GM18517 (cell line): ENCODE measurements around the gene DNAJC16.
A peak's percentile ranks its signal among the peaks of the same experiment; 100 is the strongest.
"Not testable (repeated sequence)": the region's sequence is repeated elsewhere in the genome, so short reads cannot be mapped to it uniquely, and the experiment has no call there.

Source experiments
- ATAC-seq: cut with Tn5 transposase; IDR thresholded peaks from one replicate; pipeline ENCODE4 v1.9.1; 2021; ENCODE audit warnings: mild to moderate bottlenecking, moderate library complexity; ENCODE audit not compliant: unreplicated experiment

Gene DNAJC16

DNA sequence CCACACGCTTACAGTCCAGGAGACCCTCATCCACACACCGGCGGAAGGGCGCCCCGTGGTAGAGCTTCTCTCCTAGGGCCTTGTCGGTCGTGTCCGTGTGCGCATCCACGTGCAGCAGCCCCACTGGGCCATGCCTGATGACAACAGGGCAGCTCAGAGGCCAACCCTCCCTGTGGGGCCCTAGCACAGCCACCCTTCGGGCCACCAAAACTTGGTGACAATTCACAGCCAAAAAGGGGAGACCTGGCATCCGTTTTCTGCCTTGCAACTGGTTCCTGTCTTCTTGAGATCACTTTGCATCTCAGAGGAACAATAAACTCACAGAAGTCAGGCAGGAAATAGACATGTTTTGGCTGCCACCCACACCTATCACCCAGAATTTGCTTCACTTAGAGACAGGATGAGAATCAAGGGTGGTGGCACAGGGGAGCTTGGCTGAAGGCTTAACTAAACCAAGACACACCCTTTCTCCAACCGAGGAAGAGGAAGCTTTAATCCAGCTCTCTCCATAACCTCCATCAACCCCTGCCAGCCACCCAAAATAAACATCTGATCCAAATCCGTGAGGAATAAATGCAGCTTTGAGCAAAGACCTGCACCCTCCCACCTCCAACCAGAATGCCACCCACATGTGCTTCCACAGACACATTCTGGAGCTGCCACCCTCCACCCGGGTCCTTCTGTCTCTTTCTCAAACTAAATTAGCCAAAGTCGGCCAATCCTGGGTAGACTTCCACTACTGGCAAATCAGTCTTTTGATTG lies 52.5 kb downstream of the DNAJC16 start:
- no peak for ATAC-seq

DNA sequence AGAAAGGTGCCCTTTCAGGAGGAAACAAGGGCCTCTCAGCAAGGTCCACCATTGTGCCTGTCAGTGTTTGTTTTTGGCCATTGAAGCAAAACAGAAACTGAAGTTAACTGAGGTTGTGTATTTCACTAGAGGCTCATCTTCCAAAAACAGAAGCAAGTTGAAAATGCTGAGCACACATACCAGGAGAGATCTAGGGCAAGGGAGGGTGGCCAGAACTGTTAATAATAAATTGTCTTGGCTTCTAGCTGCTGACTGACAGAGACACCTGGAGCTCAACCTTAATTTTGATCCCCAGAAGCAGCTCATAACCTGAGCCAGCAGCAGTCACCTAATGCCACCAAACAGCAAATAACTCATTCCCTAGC lies 53.0 kb downstream of the DNAJC16 start:
- ATAC-seq: no peak

DNA sequence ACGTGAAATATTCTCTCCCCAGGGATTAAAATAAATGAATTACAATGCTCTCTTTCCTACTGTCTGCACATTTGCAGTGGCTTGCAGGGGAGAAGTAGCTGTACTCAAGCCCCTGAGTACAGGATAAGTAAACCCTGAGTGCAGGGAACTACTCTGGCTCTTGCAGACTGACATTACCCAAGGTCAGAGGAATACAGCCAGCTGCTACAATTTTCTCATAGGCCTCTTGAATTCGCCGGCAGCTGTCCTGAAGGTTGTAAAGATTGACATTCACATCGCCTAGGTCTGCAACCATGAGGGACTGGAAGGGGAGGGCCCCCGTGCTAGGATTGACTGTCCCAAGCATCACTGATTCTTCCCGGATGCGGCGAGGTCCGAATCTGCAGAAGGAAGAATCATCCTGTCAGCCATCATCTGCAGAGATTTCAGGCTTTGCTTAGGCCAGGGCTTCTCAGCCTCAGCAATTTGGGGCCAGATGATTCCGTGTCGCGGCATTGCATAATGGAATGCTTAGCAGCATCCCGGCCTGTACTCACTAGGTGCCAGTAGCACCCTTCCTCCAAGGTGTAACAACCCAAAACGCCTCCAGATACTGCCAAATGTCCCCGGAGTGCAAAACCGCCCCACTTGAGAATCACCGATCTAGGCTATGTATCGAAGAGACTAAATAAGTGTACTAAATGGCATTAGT lies 56.5 kb downstream of the DNAJC16 start:
- ATAC-seq: no peak

DNA sequence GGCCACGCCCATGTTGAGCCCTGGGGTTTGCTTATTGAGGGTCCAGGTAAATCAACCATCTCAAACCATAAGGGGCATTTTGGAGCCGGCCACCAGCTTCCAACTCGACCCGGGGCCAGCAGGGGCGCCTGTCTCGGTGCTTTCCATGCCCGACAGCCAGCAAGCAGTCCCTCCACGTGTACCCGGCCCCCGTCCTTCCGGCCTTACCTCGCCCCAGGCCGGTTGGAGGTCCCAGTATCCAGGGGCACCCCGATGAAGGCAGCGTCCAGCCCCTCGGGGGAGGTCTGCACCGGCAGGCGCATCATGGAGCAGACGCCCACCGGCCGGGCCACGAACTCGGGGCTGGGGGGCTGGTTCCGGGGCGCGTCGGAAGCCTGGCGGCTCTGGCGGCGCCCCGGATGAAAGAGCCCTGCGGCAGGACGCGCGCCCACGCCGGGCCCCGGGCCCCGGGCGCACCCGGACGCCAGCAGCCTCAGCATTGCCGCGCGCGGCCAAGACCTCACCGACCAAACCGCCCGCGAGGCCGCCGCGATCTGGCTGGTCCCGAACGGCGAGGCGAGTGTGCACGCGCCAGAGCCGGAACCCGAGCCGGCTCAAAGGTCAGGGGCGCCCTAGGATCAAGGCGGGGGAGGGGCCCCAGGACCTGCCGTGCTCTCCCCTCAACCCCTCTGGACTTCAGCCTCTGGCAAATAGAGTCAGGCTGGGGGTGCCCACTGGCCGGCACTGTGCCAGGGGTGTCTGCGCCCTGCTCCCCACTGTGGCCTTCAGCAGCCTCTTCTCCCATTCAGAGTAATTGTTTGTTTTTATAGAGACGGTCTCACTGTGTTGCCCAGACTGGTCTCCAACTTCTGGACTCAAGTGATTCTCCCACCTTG lies 58.1 kb downstream of the DNAJC16 start, which contains the start of gene AGMAT:
TSS of gene AGMAT (minus strand) at position 563 of the 875 bp plus-strand sequence. CDS start at position 479, 84 bp downstream.
- ATAC-seq: no peak

DNA sequence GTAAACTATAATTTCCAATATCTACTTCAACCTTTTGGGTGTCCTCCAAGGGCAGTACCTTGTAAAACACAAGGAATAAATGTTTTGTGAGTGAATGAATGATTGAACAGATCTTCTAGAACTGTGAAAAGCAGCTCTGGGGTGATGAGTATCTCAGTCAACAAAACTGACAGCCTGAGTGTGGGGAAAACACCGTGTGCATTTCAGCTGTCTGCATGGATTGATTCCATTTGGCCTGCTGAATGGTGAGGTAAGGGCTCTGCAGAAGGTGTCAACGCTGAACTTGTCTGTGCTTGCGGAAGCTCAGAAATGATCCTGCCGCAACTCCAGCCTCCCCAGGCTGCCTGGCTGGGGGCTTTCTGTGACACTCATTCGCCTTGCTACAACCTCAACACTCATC lies 65.6 kb downstream of the DNAJC16 start:
- no peak for ATAC-seq

DNA sequence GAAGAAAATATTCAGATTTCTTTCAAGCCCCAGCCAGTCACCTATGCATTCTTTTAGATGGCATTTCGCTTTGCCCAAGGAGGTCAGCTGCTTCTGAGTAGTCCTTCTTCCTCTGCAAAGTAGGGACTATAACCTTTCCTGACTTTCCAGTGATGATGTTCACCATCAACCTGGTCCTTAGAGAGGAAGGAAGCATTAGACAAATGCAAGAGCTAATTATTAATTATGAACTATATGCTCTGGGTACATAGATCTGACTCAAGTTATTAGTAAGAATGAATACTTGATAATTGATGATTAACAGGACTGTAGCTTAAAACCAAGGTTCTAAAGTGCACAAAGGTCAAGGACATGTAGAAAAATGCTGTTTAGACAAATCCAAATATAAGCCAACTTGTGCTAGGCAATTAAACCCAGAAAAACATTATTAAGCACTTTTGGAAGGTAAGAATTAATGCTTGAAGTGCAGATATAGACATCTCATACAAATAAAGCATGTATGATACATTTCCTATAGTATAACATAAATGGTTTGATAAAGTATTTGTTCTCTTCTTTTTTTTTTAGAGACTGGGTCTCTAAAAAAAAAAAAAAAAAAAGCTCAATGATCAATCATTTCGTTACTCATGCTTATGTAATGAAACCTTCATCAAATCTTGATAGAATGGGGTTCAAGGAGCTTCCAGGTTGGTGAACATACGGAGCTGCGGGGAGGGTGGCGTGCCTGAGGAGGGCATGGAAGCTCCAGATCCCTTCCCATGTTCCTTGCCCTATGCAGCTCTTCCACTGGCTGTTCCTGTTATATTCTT lies 69.4 kb downstream of the DNAJC16 start:
- ATAC-seq: no peak

DNA sequence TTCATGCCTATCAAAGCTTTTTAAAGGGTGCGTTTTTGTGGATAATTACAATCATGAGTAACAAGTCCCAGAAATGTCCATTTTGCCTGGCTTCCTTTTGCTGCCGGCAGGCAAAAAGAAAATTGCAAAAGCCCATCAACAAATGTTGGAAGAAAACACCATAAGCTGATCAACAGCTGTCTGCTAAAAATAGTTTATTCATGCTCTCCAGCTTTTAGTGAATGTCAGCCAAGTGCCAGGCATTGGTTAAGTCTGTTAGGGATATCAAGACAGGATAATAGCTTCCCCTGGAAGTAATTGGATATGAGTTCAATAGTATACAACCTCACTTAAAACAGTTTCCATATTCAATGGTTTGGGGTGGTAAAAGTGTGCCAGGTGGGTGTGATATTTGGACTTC lies 71.8 kb downstream of the DNAJC16 start:
- ATAC-seq: no peak

DNA sequence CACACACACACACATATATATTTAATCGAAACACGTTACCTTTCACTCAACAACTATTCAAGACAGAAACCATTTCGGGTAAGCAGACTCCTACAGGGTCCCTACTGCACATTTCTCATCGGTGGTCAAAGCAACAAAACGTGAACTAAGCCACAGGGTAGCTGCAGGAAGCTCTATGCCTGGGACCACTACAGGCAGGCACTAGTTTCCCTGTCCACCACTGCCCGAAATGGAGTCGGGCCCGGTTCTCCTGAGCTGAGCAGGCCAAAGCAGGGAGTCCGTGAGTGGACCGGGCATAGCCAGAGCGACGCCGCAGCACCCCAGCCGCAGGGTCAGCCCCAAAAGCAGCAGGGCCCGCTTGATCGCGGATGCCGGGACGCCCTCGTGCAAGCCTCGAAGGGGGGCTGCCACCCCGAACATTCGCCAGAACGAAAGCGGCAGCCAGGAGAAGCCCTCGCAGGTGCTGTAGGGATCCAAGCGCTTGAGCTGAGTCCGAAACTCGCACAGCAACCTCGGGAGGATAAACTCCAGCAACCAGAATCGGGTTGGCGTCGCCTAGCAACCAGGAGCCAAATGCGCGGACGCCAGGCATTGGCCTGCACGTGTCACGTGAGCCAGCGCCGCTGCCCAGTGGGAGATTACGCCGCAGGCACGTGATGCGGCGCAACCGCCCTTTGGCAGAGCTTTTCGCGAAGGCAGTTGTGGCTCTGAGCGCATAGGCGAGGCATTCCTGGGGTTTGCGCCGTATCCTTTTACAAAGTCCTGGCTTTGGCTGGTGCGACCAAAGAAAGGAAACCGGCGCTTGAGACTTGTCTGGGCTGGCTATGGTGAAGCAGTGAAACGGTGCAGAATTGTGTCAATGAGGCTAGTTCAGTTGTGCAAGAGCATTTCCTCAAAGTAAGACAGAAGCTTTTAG lies 76.7 kb downstream of the DNAJC16 start:
- peak; percentile 84 for ATAC-seq

DNA sequence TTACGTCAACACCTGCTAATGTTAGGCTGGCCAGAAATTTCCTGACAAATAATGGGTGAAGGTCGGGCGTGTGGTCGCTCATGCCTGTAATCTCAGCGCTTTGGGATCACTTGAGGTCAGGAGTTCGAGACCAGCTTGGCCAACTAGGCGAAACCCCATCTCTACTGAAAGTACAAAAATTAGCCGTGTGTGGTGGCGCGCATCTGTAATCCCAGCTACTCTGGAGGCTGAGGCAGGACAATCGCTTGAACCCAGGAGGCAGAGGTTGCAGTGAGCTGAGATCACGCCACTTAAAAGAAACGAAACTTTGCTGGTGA lies 77.3 kb downstream of the DNAJC16 start:
- ATAC-seq: not testable (repeated sequence)

DNA sequence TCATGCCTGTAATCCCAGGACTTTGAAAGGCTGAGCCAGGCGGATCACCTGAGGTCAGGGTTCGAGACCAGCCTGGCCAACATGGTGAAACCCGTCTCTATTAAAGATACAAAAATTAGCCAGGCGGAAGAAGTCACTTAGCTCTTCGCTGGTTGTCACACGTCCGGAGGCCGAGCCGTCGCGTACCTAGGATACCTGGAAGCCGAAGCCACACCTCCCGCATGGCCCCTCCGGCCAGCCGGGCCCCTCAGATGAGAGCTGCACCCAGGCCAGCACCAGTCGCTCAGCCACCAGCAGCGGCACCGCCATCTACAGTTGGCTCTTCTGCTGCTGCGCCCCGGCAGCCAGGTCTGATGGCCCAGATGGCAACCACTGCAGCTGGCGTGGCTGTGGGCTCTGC lies 77.8 kb downstream of the DNAJC16 start:
- not testable (repeated sequence) for ATAC-seq

DNA sequence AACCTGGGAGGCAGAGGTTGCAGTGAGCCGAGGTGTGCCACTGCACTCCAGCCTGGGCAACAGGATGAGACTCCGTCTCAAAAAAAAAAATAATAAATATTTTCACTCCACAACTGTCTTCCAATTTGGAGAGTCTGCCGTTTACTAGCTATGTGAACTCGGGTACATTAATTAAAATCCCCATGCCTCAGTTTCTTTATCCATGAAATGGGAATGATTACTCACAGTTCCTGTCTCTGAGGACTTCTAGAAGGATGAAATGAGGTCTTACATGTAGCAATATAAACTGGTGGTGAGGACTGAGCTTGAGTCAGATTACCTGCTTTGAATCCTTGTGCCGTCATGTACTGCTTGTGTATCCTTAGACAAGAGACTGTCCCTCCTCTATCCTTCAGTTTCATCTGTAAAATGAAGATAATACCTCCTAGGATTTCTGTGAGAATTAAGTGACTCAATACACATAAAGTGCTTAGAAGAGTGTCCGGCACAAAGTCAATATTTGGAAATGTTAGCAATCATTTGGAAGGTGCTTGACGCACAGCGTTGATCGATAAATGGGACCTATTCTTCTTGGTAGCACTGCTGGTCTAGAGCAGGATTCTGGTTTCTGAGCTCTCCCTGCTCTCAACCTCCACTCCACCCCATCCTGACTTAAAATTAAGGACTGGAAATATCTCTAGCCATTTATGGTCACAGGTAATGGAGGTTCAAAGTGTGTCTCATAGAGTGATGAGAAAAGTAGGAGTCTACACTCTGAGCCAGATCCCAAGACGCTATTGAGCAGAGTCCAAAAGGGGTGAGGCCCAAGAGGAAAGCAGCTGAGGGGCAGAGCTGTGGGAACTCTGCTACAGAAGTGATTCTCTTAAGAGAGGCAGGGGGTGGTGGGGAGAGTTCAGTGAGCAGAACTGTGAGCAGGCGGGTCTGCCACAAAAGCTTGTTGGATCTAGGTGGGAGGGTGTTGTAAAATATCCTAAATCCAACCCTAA lies 79.0 kb downstream of the DNAJC16 start:
- no peak for ATAC-seq

DNA sequence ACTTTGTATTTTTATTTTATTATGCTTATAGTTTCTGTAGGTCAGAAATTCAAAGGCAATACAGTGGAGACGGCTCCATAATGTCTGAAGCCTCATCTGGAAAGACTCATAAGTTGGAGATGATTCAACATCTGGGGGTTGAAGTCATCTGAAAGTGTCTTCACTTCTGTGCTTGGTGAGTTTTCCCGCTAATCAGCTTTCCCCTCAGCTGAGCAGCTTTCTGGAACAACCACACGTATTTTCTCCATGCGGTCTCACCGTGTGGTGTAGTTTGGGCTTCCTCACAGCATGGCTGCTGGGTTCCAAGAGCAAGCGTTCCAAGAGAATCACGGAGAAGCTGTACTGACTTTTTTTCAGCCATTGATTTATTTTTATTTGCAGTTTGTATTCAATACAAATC lies 83.0 kb downstream of the DNAJC16 start:
- ATAC-seq: no peak

DNA sequence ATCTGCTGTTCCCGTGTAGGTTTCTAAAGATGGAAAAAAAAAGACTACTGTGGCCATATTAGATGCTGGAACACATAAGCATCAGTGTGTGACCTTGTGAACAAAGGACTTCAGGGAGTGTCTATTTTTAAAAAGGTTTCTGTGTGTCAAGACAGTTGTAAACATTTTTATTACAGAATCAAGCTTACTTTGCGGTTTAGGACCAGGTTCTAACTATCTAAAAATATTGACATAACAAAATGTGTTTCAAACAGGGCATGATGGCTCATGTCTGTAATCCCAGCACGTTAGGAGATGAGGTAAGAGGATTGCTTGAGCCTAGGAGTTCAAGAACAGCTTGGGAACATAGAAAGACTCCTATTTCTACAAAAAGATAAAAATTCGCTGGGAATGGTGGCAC lies 83.5 kb downstream of the DNAJC16 start:
- ATAC-seq: no peak

DNA sequence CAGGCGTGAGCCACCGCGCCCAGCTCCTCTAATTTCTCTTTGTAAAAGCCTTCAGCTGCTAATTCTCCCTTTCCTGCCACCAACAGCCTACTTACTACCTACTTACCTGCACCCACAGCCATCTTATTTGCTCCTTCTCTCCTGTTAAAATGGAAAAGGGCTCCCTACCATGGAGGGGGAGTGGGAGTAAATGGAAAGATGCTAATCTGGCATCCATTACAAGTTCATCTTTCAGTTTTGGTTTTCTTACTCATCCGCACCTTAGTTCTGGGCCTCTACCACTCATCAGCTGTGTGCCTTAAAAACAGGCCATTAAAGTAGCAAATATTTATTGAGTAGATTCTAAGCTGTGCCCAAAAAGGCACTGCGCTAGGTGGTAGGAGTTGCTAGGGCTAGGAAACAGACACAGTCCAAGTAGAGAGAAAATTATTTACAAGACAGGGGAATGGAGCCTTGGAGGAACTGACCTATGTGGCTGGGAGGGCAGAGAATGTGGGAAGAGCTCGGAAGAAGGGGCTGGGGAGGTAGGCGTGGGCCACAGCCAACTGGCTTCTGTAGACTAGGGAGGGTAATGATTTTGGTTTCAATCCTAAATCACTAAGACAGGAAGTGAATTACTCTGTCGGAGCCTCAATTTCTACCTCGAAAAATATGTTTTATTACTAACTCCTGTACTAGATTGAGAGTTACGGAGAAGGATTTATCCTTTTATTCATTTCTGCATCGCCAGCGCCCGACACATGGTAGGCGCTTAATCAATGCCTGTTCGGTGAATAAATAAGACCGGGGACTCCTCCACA lies 89.9 kb downstream of the DNAJC16 start:
- ATAC-seq: peak; percentile 9

DNA sequence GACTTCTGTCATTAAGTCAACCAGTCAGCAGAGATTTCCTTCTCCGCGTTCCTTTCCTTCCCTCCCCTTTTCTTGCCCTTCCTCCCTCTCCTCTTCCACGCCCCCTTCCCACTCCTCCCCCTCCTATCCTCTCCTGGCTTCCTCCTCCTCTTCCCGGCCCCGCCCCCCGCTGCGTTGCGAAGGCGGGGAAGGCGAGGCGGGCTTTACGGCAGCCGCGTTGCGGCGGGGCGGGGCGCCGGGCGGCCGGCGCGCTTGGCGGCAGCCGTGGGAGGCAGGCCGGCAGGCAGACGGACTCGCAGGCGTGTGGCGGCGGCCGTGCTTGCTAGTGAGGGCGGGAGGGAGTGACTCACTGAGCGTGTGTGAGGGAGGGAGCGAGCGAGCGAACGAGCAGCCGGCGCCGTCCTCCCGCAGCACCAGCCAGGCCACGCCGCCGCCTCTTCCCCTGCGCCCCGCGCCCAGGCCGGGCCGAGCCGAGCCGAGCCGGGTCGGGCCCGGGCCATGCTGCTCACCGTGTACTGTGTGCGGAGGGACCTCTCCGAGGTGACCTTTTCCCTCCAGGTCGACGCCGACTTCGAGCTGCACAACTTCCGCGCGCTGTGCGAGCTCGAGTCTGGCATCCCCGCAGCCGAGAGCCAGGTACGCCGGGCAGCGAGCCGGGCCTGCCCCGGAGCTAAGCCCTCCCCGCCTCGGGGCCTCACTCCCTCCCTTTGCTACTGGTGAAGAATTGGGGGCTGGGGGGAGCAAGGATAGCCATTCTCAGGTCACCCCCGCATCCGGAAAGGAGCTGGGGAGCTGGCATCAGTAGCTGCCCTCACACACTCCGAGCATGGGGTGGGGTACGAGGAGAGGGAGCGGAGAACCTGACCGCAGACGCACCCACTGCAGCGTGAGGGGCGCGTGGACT lies 90.8 kb downstream of the DNAJC16 start, which contains the start of gene DDI2:
TSS of gene DDI2 (plus strand) at position 286 of the 904 bp plus-strand sequence. CDS start at position 499, 213 bp downstream.
- peak; percentile 67 for ATAC-seq

DNA sequence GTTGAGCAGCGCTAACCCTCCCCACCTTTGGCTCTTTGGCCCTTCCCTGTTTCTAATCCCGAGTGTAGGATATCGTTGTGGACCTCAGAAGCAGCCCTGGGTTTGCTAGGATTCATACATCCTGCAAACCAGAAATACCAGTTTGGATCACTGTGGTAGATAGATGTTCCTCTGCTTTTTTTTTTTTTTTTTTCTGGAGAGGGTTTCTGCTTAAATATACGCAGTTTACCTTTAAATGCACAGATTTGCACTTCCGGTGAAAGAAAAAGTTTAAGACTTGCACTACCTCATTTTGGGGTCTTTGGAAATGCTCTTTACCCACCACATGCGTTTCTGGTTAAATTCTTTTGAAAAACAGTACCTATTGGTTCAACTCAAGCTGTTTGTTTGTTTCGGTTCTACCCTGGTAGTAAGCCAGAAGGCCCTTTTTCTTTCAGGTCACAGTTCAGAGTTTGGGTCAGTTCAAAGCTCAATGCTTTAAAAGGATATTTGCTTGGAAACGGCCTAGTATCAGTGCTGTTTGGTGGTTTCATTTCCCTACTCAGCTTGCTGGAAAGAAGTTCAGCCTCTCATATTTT lies 91.5 kb downstream of the DNAJC16 start:
- ATAC-seq: peak; percentile 41
